Activated gamma-delta T cell treated with Interleukin-2 at 50 U/mL for 16 hours (primary cell): ENCODE data around the gene PTPRN2.

Source experiments
- DNase-seq: peaks from one replicate; pipeline ENCODE4 v3.0.0-alpha.2; 2020

The PTPRN2 gene

GRCh38 chr7:158031867-158032308 lies 555.7 kb downstream of the PTPRN2 start:
- DNase-seq = peak; percentile 21

GRCh38 chr7:158030566-158030965 lies 557.1 kb downstream of the PTPRN2 start:
- DNase-seq = no peak

GRCh38 chr7:158030071-158030470 lies 557.6 kb downstream of the PTPRN2 start:
- DNase-seq = no peak

- DNase-seq = no peak
Observed at GRCh38 chr7:158029509-158029908, 558.1 kb downstream of the PTPRN2 start.

GRCh38 chr7:158028971-158029370 lies 558.7 kb downstream of the PTPRN2 start:
- no peak for DNase-seq

GRCh38 chr7:158028290-158028941 lies 559.2 kb downstream of the PTPRN2 start:
- DNase-seq = no peak

- no peak for DNase-seq
Observed at GRCh38 chr7:158027646-158028045, 560.0 kb downstream of the PTPRN2 start.

GRCh38 chr7:158026636-158027265 lies 560.9 kb downstream of the PTPRN2 start:
- no peak for DNase-seq

- DNase-seq = no peak
Observed at GRCh38 chr7:158025686-158026600, 561.7 kb downstream of the PTPRN2 start.

GRCh38 chr7:158024881-158025280 lies 562.7 kb downstream of the PTPRN2 start:
- no peak for DNase-seq

GRCh38 chr7:158024351-158024715 lies 563.3 kb downstream of the PTPRN2 start:
- DNase-seq = no peak

GRCh38 chr7:158023681-158024350 lies 563.8 kb downstream of the PTPRN2 start:
- no peak for DNase-seq

- DNase-seq = no peak
Observed at GRCh38 chr7:158023157-158023556, 564.5 kb downstream of the PTPRN2 start.

GRCh38 chr7:158022601-158023000 lies 565.0 kb downstream of the PTPRN2 start:
- DNase-seq = no peak

GRCh38 chr7:158021836-158022235 lies 565.8 kb downstream of the PTPRN2 start:
- no peak for DNase-seq

- DNase-seq = no peak
Observed at GRCh38 chr7:158020706-158021095, 566.9 kb downstream of the PTPRN2 start.

- DNase-seq = no peak
Observed at GRCh38 chr7:158019726-158020705, 567.6 kb downstream of the PTPRN2 start.

- no peak for DNase-seq
Observed at GRCh38 chr7:158018971-158019645, 568.5 kb downstream of the PTPRN2 start.

- DNase-seq = no peak
Observed at GRCh38 chr7:158018098-158018762, 569.4 kb downstream of the PTPRN2 start.
